ENCODE measurements around the gene ECHDC3. TPM values are rescaled to one million over a fixed set of nuclear protein-coding genes. Genes with fewer than 3 reads are reported as not detected.

Gene ECHDC3
- total and polyA plus RNA-seq, 2 of the 8 experiments (the other 6 are each of a cell fraction or from before 2014, with no cell fraction given): 15.6 to 19.9 TPM

DNA sequence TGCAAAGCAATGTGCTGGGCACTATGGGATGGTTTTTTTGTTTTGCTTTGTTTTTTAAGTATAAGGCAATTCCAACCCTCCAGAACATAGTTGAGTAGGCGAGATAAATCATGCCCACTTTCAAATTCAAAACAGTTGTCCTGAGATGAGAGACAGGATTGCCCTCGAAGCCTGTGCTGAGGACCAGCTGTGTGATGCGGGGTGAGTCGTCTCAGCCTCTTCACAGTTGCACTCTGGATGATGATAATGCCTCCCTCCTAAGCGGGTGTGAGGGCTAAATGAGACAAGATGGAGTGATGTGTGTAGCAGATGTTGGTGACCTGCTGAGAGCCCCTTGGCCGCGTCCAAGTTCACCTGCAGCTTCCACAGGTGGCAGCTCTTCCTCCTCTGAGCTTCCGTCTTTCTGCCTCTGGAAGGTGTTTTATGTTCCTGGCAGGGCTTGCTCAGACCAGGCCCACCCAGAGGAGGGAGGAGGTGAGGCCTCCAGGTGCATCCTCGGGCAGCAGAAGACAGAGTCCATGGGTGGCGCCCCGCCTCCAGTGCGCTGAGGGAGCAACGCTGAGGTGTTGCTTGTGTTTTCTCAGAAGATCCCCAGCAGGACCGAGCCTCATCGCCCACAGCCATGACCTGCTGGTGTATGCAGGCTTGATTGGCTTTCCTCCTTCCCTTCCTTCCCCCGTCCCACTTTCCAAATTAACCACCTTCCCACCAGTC, 30.6 kb downstream of the ECHDC3 start:
- H3K4me3 ChIP-seq (ENCODE audit: extremely low read depth in 1 of 4, insufficient read depth in 2 of 4, low read depth in 3 of 4, low read length in 4 of 4): no peak overlapping the region
- no peak overlapping the region for H3K4me2 ChIP-seq (ENCODE audit: insufficient read depth in 1 of 2, low read depth in 2 of 2, low read length in 2 of 2)
- no peak overlapping the region for H3K18ac ChIP-seq (ENCODE audit: extremely low read depth, low read length)
- H3K4ac ChIP-seq (replicated peaks; ENCODE audit: insufficient read length, low read depth, low read length): no peak overlapping the region
- no peaks in the 10 kb centered on the region for H3K79me1 ChIP-seq (ENCODE audit: low read depth, low read length)
- no peaks in the 10 kb centered on the region for H3K9me3 ChIP-seq (ENCODE audit: insufficient read depth in 2 of 2, low read depth in 1 of 2, low read length in 1 of 2)
- H3K23me2 ChIP-seq (ENCODE audit: low read depth, low read length): no peaks in the 10 kb centered on the region
- no peak overlapping the region for H2BK5ac ChIP-seq (ENCODE audit: low read depth, low read length)
- H3K56ac ChIP-seq (replicated peaks; ENCODE audit: insufficient read length, low read depth, low read length): no peak overlapping the region
- DNase-seq (ENCODE audit: low read depth in 1 of 2, low spot score in 2 of 2): no peak
- H2BK120ac ChIP-seq (replicated peaks; ENCODE audit: low read depth, low read length): no peak overlapping the region
- WGBS, 2 experiments (ENCODE audit: extremely low coverage in 1 of 2, insufficient coverage in 1 of 2, insufficient read length in 1 of 2, insufficient replicate concordance in 2 of 2, low coverage in 1 of 2, low lambda C conversion rate in 2 of 2, missing lambda C conversion rate in 1 of 2): 86% methylated on average over 16 of the region's 16 CpGs; no CpG with 5 or more reads in 1 of the 2 experiments
- no peak overlapping the region for H2AK5ac ChIP-seq (ENCODE audit: low read depth, low read length)
- ChIA-PET POLR2A (ENCODE audit: partially characterized antibody) (interaction anchor here (0.6 kb wide), 1 partner anchor 218 kb away, joined by 3 read pairs; no protein-coding TSS in a partner anchor), CTCF (ENCODE audit: partially characterized antibody) (interaction anchor here (0.8 to 3.2 kb wide), 4 partner anchors 9 to 277 kb away, joined by 3 to 13 read pairs (median 4); no protein-coding TSS in a partner anchor)
- no peaks in the 10 kb centered on the region for H3K36me3 ChIP-seq (ENCODE audit: control insufficient read depth in 2 of 4, insufficient read depth in 4 of 4, low read length in 3 of 4)
- no peaks in the 10 kb centered on the region; a peak in 1 of 7 replicates for H3K4me1 ChIP-seq (replicated peaks in 1 of 4; ENCODE audit: control insufficient read depth in 3 of 4, insufficient read depth in 4 of 4, low read length in 3 of 4)
- H3K14ac ChIP-seq (ENCODE audit: insufficient read length): no peak overlapping the region
- no peak for FAIRE-seq
- H2AFZ ChIP-seq (ENCODE audit: low read length): no peak overlapping the region
- no peak overlapping the region for H2BK20ac ChIP-seq (ENCODE audit: low read length)
- no peaks in the 10 kb centered on the region for H4K20me1 ChIP-seq (replicated peaks in 1 of 2; ENCODE audit: control insufficient read depth in 1 of 2, insufficient read depth in 2 of 2, low read length in 2 of 2)
- H4K5ac ChIP-seq (ENCODE audit: insufficient read length, low read depth, low read length): no peak overlapping the region
- H4K8ac ChIP-seq (ENCODE audit: extremely low read depth, insufficient read depth, low read length): no peak overlapping the region; the same call in 1 of the 2 replicates
- H3K9ac ChIP-seq (replicated peaks in 1 of 4; ENCODE audit: extremely low read depth in 1 of 4, low read depth in 3 of 4, low read length in 3 of 4): no peak overlapping the region
- no peaks in the 10 kb centered on the region for H3K79me2 ChIP-seq (ENCODE audit: control insufficient read depth in 1 of 2, insufficient read depth in 2 of 2, low read length in 2 of 2)
- H2BK15ac ChIP-seq (ENCODE audit: low read length): no peak overlapping the region
- H2BK12ac ChIP-seq (ENCODE audit: low read depth, low read length): no peak overlapping the region
- H3K27ac ChIP-seq (ENCODE audit: low read depth, low read length): no peak overlapping the region
- H3K23ac ChIP-seq (ENCODE audit: insufficient read length): no peak overlapping the region
- no peaks in the 10 kb centered on the region for H3K27me3 ChIP-seq (replicated peaks in 1 of 4; ENCODE audit: control insufficient read depth in 3 of 4, extremely low read depth in 1 of 4, insufficient read depth in 3 of 4, low read length in 3 of 4)
- no peak overlapping the region for H4K91ac ChIP-seq (replicated peaks; ENCODE audit: insufficient read length, low read length)
- TF ChIP-seq SUZ12 (IDR thresholded peaks at IDR 0.05; ENCODE audit: low read length) (no peak), EZH2 (IDR thresholded peaks at IDR 0.05; ENCODE audit: low read depth, low read length, severe bottlenecking) (no peak), GTF2F1 (IDR thresholded peaks at IDR 0.05; ENCODE audit: borderline replicate concordance, low read depth, low read length) (no peak), SIRT6 (IDR thresholded peaks at IDR 0.05; ENCODE audit: low read length) (no peak), RXRA (IDR thresholded peaks at IDR 0.05; ENCODE audit: insufficient read depth, low read depth, low read length) (no peak), JUND (IDR thresholded peaks at IDR 0.05; ENCODE audit: low read length) (no peak), SAP30 (IDR thresholded peaks at IDR 0.05; ENCODE audit: insufficient read depth, insufficient replicate concordance, low read length) (no peak), GABPA (IDR thresholded peaks at IDR 0.05; ENCODE audit: borderline replicate concordance, insufficient read depth, low read length) (no peak), RNF2 (IDR thresholded peaks at IDR 0.05; ENCODE audit: borderline replicate concordance, low read depth, low read length, missing control alignments, poor library complexity, severe bottlenecking) (no peak), ASH2L (IDR thresholded peaks at IDR 0.05; ENCODE audit: low read length) (no peak), CREB1 (IDR thresholded peaks at IDR 0.05) (no peak), RAD21 (IDR thresholded peaks at IDR 0.05 in 1 of 2, conservative IDR thresholded peaks at IDR 0.05 in 1 of 2; ENCODE audit: low read depth in 2 of 2, low read length in 2 of 2) (no peak)

Data from H1 (cell line).